Esophagus muscularis mucosa (tissue), 4 donors: ENCODE data around the gene CNOT11. TPM values are rescaled to one million over a fixed set of nuclear protein-coding genes. Genes with fewer than 3 reads are reported as not detected.

Experiments
- DNase-seq: peaks from one replicate; pipeline ENCODE4 v3.0.0-alpha.2; 2017; ENCODE audit errors: extremely low spot score
- H3K27ac ChIP-seq, 4 donors: fragments of 200-600 bp; sonication (generic); replicated peaks in 1 of 4; 1 replicate in 3 of 4; 2 replicates in 1 of 4; pipeline ENCODE4 v1.5.1; 2016 to 2019; ENCODE audit warnings: mild to moderate bottlenecking in 1 of 4
- H3K27me3 ChIP-seq, 4 donors: fragments of 200-600 bp; sonication (generic); one replicate each; pipeline versions ENCODE4 v1.5.1 to v1.6.0; 2016 to 2019
- H3K36me3 ChIP-seq, 4 donors: fragments of 200-600 bp; sonication (generic); one replicate each; pipeline ENCODE4 v1.5.1; 2016 to 2019
- H3K4me1 ChIP-seq, 4 donors: fragments of 200-600 bp; sonication (generic); one replicate each; pipeline ENCODE4 v1.5.1; 2016 to 2019
- H3K4me3 ChIP-seq, 4 donors: fragments of 200-600 bp; sonication (generic); 1 replicate in 2 of 4; 2 replicates in 2 of 4; pipeline ENCODE4 v1.5.1; 2016 to 2019; ENCODE audit warnings: mild to moderate bottlenecking in 4 of 4, moderate library complexity in 1 of 4
- H3K9me3 ChIP-seq, 4 donors: fragments of 200-600 bp; sonication (generic); 1 replicate in 3 of 4; 2 replicates in 1 of 4; pipeline ENCODE4 v1.5.1; 2016 to 2019
- CTCF ChIP-seq, 3 experiments: fragments of 200-600 bp in 2 of 3; fragments of 450-650 bp in 1 of 3; sonication (generic) in 2 of 3; IDR thresholded peaks; one replicate each; pipeline ENCODE4 v1.5.1; 2017 to 2019; ENCODE audit warnings: antibody characterized with exemption in 3 of 3, mild to moderate bottlenecking in 2 of 3, moderate library complexity in 1 of 3
- EP300 ChIP-seq: sonication (generic); formaldehyde crosslinking; IDR thresholded peaks from one replicate; pipeline ENCODE4 v1.6.1; 2017; ENCODE audit warnings: antibody characterized with exemption
- POLR2A ChIP-seq: fragments of 450-650 bp; IDR thresholded peaks from one replicate; pipeline ENCODE4 v1.6.1; 2017; ENCODE audit warnings: antibody characterized with exemption, moderate library complexity, mild to moderate bottlenecking, low read depth
- POLR2AphosphoS5 ChIP-seq, 2 donors: sonication (generic); formaldehyde crosslinking; IDR thresholded peaks; one replicate each; pipeline ENCODE4 v1.6.1; 2017; ENCODE audit warnings: antibody characterized with exemption in 2 of 2
- WGBS: methylation state at CpG from one replicate; pipeline ENCODE4 v1.1.5; 2018; 5-methylcytosine and 5-hydroxymethylcytosine counted together
- intact Hi-C: fragments of 100-400 bp; cut with DNase I; formaldehyde crosslinking; loops from one replicate; pipeline ENCODE4 v1.15.1; 2023
- total RNA-seq, 4 donors: library from RNA; depleted of rRNA; stranded (reverse); fragments of >200 nt; gene quantifications; one replicate each; pipeline versions ENCODE4 v1.1.0 to v1.2.1, GENCODE V29; 2016

Gene CNOT11
- total RNA-seq, 4 donors from 2014 or later, result 25.7 to 35.8 (median 29.0) TPM

GRCh38 chr2:101277111-101277510, 24.4 kb downstream of the CNOT11 start:
- peaks cover 0 to 6% (median 2%) of the 10 kb centered on the region in 4 donors for H3K4me1 ChIP-seq
- 80% methylated on average over 7 of the region's 7 CpGs for WGBS
- DNase-seq, result no peak
- no peak overlapping the region for H3K4me3 ChIP-seq
- no peak for TF ChIP-seq POLR2A
- no peak for TF ChIP-seq CTCF (IDR thresholded peaks at IDR 0.05)
- no peak for TF ChIP-seq POLR2AphosphoS5 (IDR thresholded peaks at IDR 0.05)
- no peak for TF ChIP-seq EP300
- intact Hi-C loops, result no loop called here
- no peaks in the 10 kb centered on the region for H3K27me3 ChIP-seq
- H3K27ac ChIP-seq, result no peak overlapping the region
- no peaks in the 10 kb centered on the region for H3K9me3 ChIP-seq
- H3K36me3 ChIP-seq, result peaks cover 37 to 88% (median 70%) of the 10 kb centered on the region in 4 donors

GRCh38 chr2:101278925-101279324, 26.2 kb downstream of the CNOT11 start:
- DNase-seq, result no peak
- H3K9me3 ChIP-seq, result no peaks in the 10 kb centered on the region
- 89% methylated on average over 3 of the region's 3 CpGs for WGBS
- no peaks in the 10 kb centered on the region for H3K27me3 ChIP-seq
- no peak overlapping the region for H3K27ac ChIP-seq
- no peak overlapping the region for H3K4me3 ChIP-seq
- intact Hi-C loops, result no loop called here
- TF ChIP-seq POLR2AphosphoS5 (IDR thresholded peaks at IDR 0.05) (no peak), EP300 (no peak), CTCF (IDR thresholded peaks at IDR 0.05) (no peak), POLR2A (no peak)
- peaks cover 38 to 89% (median 68%) of the 10 kb centered on the region in 4 donors for H3K36me3 ChIP-seq
- H3K4me1 ChIP-seq, result peaks cover 0 to 6% (median 2%) of the 10 kb centered on the region in 4 donors

GRCh38 chr2:101281482-101281881, 28.8 kb downstream of the CNOT11 start:
- Histone ChIP-seq H3K36me3 (peaks cover 34 to 100% (median 79%) of the 10 kb centered on the region in 4 donors), H3K4me1 (peaks cover 0 to 4% (median 0%) of the 10 kb centered on the region in 4 donors), H3K27ac (no peak overlapping the region), H3K9me3 (no peaks in the 10 kb centered on the region), H3K4me3 (no peak overlapping the region), H3K27me3 (no peaks in the 10 kb centered on the region)
- no peak for DNase-seq
- TF ChIP-seq CTCF (IDR thresholded peaks at IDR 0.05), result no peak
- TF ChIP-seq POLR2AphosphoS5 (IDR thresholded peaks at IDR 0.05), result no peak
- TF ChIP-seq POLR2A, result no peak
- TF ChIP-seq EP300, result no peak
- intact Hi-C loops, result no loop called here
- 95% methylated on average over 4 of the region's 4 CpGs for whole genome bisulfite sequencing

GRCh38 chr2:101282980-101283379, 30.3 kb downstream of the CNOT11 start:
- intact Hi-C loops, result no loop called here
- Histone ChIP-seq H3K4me3 (no peak overlapping the region), H3K27me3 (no peaks in the 10 kb centered on the region), H3K36me3 (peaks cover 45 to 100% (median 86%) of the 10 kb centered on the region in 4 donors), H3K4me1 (no peaks in the 10 kb centered on the region), H3K9me3 (no peaks in the 10 kb centered on the region), H3K27ac (no peak overlapping the region)
- WGBS, result 97% methylated on average over 3 of the region's 3 CpGs
- no peak for DNase-seq
- TF ChIP-seq CTCF (IDR thresholded peaks at IDR 0.05), result no peak
- no peak for TF ChIP-seq EP300
- no peak for TF ChIP-seq POLR2AphosphoS5 (IDR thresholded peaks at IDR 0.05)
- TF ChIP-seq POLR2A, result no peak

GRCh38 chr2:101286684-101287083, 34.0 kb downstream of the CNOT11 start:
- Histone ChIP-seq H3K9me3 (no peaks in the 10 kb centered on the region), H3K36me3 (peaks cover 45 to 86% (median 70%) of the 10 kb centered on the region in 4 donors), H3K4me1 (no peaks in the 10 kb centered on the region), H3K4me3 (no peak overlapping the region), H3K27ac (no peak overlapping the region), H3K27me3 (no peaks in the 10 kb centered on the region)
- 95% methylated on average over 6 of the region's 6 CpGs for WGBS
- TF ChIP-seq EP300, result no peak
- no peak for TF ChIP-seq POLR2A
- TF ChIP-seq CTCF (IDR thresholded peaks at IDR 0.05), result no peak
- TF ChIP-seq POLR2AphosphoS5 (IDR thresholded peaks at IDR 0.05), result no peak
- no peak for DNase-seq
- intact Hi-C loops, result no loop called here
